ENCODE results near the gene PRELP.
"Not testable (repeated sequence)": the region's sequence is repeated elsewhere in the genome, so short reads cannot be mapped to it uniquely, and the experiment has no call there.

The PRELP gene

GRCh38 chr1:203509135-203509534 lies 33.5 kb downstream of the PRELP start:
- no peak for DNase-seq

GRCh38 chr1:203511513-203511912 lies 35.9 kb downstream of the PRELP start:
- DNase-seq: no peak

GRCh38 chr1:203511930-203512329 lies 36.3 kb downstream of the PRELP start:
- DNase-seq: no peak

GRCh38 chr1:203512517-203512847 lies 36.9 kb downstream of the PRELP start:
- DNase-seq: no peak

GRCh38 chr1:203512848-203513584 lies 37.4 kb downstream of the PRELP start:
- DNase-seq: no peak

DNA sequence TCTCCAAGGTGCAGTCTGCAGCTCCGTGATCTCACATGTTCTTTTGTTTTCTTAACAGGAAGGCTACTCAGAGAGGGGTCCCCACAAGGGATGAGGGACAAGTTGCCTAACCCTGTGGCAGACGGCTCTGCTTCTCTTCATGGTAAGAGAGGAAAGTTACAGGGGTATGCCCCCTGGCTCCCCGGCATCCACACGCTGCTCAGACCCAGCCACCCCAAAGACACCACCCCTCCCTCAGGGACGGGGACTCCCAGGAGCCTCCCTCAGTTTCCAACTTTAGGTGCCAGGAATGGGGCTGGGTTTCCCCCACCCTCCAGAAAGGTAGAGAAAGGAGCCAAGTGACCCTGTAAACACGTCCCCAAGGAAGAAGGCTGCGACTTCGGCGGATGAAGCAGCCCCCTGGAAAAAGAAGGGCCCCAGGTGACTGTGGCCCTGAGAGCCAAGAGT lies 38.0 kb downstream of the PRELP start:
- DNase-seq: no peak

DNA sequence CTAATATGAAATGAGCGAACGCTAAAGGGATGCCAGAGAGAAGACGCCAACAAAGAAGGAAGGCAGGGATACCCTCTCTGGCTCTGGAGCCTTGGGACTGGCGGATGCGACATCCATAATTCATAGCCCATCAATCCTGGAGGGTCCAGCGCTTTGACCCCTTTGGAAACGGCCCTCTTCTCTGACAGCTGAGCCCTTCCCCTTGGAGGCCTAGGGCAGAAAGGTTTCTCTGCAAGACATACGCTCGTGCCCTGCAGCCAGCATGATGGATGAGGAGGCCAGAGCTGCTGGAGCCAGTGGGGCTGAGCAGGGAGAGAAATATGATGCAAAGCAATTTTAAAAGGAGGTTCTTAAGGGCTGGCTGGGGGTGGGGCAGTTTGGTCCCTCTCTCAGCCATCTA lies 40.6 kb downstream of the PRELP start:
- DNase-seq: no peak

DNA sequence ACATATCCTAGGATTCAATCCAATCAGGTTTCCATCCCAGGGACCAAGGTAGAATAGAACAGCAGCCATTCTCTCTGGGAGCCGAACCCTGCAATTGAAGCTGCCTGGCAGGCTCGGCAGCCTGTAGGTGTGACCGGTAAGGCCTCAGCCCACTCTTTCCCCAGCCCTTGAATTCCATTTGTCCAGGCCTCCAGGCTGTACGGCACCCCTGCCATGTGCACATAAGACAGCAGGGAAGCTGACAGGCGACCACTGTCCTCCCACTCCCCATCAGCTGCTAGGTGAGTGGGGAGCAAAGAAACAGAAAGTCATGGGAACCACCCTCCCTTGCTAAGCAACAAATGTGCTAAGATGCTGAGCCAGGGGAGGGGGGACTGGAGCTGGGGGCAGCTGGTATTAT lies 41.3 kb downstream of the PRELP start:
- no peak for DNase-seq

GRCh38 chr1:203517426-203518110 lies 42.0 kb downstream of the PRELP start:
- no peak for DNase-seq

DNA sequence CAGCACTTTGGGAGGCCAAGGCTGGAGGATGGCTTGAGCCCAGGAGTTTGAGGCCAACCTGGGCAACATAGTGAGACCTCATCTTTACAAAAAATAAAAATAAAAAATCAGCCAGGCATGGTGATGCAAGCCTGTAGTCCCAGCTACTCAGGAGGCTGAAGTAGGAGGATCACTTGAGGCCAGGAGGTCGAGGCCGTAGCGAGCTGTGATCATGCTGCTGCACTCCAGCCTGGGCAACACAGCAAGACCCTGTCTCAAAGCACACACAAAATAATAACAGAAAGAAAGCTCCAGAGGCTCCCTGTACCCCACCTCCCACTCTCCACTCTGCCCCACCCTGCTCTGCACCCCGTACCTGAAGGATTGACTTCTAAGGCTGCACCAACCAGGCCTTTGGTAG lies 42.5 kb downstream of the PRELP start:
- DNase-seq: not testable (repeated sequence)

DNA sequence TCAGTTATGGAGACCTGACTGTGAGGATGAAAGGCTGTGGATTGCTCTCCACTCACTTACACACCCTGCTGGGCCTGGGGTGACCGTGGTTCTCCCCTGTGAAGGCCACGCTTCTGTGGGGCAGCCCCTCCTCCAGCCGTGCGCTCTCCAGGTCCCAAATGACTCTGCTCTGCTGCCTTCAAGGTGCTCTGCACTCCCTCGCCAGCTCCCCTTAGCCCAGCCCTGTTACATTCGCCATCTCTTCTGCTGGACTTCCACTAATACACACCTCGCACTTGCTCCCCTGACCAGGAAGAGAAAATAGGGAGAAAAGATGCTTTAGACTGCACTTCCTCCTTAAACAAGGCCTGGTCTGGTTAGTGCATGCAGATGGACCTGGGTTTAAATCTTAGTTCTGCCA lies 42.9 kb downstream of the PRELP start:
- no peak for DNase-seq

DNA sequence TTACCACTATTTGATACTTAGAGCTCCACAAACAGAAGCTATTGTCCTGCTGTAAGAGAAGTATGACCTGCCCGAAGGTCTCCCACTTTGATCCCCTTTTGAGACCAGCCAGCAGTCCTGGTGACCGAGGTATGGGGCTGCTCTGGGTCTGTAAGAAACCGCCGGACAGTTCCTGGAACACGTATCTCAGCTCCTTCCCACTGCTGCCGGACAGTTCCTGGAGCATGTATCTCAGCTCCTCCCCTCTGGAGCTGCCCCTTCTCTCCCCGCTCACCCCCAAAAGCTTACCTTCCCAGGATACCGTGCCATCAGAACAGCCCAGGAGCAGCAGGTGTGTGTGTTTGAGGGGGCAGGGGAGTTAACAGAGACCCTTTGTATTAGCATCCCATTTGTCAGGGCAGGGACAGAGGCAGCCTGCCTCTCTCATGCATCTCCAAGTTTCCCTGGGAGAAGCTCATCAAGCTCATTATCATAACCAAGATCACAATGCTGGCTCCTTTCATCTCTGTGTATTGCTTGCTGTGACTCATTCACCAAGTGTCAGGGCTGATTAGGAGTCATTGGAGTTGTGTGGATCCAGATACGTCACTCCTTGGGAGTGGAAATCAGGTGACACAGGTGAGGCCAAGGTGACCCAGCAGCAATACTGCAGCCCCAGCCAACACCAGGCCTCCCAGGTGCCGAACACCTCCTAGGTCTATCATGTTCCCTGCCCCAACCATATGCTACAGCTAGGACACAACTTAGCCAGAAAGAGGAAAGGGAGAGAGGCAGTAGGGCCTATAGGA lies 43.6 kb downstream of the PRELP start:
- DNase-seq: no peak

DNA sequence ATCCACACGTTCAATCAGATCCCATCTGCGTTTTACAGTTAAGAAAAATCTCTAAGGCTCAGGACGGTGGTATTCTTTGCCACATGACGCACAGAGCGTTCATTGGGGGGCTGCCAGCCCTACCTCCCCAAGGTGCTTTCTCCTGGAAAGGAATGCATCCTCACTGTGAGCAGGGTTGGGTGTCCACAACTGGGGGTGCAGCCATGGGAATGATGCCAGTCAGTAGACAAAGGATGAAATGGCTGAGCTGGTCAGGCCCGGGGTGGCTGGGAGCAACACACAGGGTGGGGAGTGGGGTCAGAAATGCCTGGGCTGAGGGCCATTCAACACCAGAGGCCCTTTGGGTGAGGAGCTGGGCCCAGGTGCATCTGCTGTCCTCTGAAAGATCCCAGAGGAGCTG lies 44.3 kb downstream of the PRELP start:
- no peak for DNase-seq

- DNase-seq: no peak
These were observed 44.7 kb downstream of the PRELP start for GRCh38 chr1:203520315-203520714.

DNA sequence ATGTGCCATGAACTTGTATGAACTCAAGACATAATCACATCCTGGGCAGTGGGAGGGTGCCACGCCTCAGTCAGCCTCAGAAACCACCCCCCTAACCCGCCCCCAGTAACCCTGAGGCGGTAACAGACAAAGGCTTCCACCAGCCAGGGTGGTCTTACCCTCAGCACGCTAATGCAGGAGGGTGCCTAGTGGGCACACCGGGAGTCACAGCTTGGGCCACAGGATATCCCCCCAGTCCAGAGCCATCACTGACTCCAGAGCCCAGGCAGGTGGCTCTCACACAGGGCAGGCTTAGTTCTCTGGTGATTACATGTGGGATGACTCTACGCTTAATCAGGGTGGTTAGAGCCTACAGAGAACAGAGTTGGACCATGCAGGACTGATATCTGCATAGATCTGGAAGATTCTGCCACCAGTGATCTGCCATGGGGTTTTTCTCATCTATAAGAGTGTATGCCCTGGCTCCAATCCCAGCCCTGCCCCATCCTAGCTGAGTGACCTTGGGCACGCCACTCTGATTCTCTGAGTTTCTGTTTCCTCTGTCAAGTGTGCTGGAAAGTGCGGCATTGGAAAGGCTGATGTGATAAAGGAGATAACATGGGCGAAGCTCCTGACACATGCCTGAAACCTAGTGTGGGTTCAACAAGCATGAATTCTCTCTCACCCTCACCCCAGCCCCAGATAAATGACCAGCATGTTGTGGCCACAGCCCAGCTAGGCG lies 45.6 kb downstream of the PRELP start:
- DNase-seq: no peak

DNA sequence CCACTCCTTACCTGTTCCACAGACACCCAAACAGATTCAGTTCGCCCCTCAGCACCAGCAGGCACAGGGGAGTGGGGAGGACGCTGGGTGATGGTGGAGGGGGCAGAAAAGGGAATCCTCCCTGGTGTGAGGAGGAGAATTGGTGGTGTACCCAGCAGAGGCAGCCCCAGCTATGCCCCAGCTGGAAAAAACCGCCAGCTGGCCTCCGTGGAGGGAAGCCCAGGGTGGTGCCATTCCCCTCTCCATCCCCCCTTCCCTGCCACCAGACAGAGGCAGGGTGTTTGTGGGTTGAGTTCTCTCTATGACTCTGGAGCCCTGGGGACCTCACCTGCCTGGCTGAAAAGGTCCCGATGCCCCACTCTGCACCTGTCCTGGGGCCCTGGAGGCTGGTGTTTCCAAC lies 46.2 kb downstream of the PRELP start:
- DNase-seq: no peak

- no peak for DNase-seq
These were observed 46.6 kb downstream of the PRELP start for GRCh38 chr1:203522237-203522636.

GRCh38 chr1:203523667-203524066 lies 48.1 kb downstream of the PRELP start:
- no peak for DNase-seq

DNA sequence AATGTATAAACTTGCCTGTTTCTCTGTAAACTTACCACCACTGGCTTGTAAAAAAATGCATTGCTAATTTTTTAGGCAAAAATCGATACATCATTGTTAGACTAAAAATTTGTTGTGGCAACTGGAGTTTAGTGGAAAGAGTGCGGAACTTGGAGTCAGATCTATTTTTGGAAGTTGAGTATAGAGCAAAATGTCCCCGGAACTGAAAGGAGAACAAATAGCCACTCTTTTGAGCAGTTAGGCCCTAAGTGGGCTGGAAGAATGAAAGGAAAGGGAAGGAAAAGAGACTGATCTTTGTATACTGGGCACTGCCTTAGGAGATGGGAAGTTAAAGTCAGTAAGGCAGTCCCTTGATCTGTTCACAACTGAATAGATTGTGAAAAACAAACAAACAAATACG lies 48.5 kb downstream of the PRELP start:
- no peak for DNase-seq

GRCh38 chr1:203524824-203525223 lies 49.2 kb downstream of the PRELP start:
- no peak for DNase-seq

DNA sequence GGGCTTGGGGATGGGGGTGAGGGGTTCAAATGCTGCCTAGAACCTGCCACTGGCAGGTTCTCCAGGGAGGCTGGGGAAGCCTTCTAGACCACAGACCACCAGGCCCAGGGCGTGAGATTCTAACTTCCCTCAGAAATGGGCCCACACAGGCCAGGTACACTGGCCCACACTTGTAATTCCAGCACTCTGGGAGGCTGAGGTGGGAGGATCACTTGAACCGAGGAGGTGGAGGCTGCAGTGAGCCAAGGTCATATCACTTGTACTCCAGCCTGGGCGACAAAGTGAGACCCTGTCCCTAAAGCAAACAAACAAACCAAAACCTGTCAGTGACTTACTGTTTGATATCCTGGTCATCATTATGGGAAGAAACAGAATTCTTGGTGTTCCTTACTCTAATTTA lies 50.1 kb downstream of the PRELP start:
- DNase-seq: no peak

GRCh38 chr1:203526130-203526529 lies 50.5 kb downstream of the PRELP start:
- no peak for DNase-seq

DNA sequence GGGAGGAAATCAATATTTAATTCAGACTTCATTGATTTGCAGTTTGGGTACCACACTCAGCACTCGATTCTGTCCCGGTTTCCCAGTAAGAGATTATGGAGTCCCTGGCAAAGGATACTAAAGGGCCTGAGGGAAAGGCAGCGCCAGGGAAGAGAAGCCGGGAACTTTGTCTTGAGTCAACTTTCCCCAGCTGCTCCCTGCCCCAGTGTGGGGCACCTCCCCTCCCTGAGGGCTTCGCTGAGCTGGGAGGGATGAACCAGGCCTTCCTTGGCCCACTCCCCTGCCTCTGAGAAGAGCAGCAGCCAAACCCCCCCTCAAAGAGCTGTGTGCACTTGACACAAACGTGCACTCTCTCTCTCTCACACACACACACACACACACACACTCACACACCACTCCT lies 51.0 kb downstream of the PRELP start:
- no peak for DNase-seq

All from activated CD4-positive, CD25-positive, alpha-beta regulatory T cell (primary cell).